Posterior vena cava (tissue), 2 donors: Measurements from ENCODE around the gene SLC26A6. TPM values are rescaled to one million over a fixed set of nuclear protein-coding genes. Genes with fewer than 3 reads are reported as not detected.

Experiments
- DNase-seq: peaks from one replicate; pipeline ENCODE4 v3.0.0-alpha.2; 2020; ENCODE audit warnings: low spot score
- intact Hi-C, 2 donors: fragments of 100-400 bp; cut with DNase I; formaldehyde crosslinking; loops; one replicate each; pipeline versions ENCODE4 v1.14.1 to v1.14.2; 2022 to 2023
- long read RNA-seq, 2 donors: library from polyadenylated mRNA; unstranded; transcript quantifications; one replicate each; pipeline ENCODE4 v2.0.0, GENCODE V29; 2020 to 2021
- total RNA-seq, 2 donors: library from RNA; stranded (reverse); fragmentation: NEBNext Ultra II Directional; extraction: Animal tissue kit (Norgen Biotek cat#: 25700); gene quantifications; one replicate each; pipeline ENCODE4 v1.2.1, GENCODE V29; 2021
- donor health status: DM: yes; HTN: yes; CAD: no.
- donor health status: DM: yes; HTN: yes; CAD: no.

Gene SLC26A6, protein sequence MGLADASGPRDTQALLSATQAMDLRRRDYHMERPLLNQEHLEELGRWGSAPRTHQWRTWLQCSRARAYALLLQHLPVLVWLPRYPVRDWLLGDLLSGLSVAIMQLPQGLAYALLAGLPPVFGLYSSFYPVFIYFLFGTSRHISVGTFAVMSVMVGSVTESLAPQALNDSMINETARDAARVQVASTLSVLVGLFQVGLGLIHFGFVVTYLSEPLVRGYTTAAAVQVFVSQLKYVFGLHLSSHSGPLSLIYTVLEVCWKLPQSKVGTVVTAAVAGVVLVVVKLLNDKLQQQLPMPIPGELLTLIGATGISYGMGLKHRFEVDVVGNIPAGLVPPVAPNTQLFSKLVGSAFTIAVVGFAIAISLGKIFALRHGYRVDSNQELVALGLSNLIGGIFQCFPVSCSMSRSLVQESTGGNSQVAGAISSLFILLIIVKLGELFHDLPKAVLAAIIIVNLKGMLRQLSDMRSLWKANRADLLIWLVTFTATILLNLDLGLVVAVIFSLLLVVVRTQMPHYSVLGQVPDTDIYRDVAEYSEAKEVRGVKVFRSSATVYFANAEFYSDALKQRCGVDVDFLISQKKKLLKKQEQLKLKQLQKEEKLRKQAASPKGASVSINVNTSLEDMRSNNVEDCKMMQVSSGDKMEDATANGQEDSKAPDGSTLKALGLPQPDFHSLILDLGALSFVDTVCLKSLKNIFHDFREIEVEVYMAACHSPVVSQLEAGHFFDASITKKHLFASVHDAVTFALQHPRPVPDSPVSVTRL
- 10 to 100 TPM in 1 of 2 donors, 1 to 10 TPM in 1; 7.0 to 11.7 TPM for total RNA-seq
- long read RNA-seq, donor 1, partial matches to known transcripts = 3 of 8 reads
- long read RNA-seq, donor 1, other reads (novel, unspliced or antisense) = 3 of 8 reads
- long read RNA-seq, donor 2, partial matches to known transcripts = 1 of 12 reads
- long read RNA-seq, donor 2, other reads (novel, unspliced or antisense) = 9 of 12 reads

DNA sequence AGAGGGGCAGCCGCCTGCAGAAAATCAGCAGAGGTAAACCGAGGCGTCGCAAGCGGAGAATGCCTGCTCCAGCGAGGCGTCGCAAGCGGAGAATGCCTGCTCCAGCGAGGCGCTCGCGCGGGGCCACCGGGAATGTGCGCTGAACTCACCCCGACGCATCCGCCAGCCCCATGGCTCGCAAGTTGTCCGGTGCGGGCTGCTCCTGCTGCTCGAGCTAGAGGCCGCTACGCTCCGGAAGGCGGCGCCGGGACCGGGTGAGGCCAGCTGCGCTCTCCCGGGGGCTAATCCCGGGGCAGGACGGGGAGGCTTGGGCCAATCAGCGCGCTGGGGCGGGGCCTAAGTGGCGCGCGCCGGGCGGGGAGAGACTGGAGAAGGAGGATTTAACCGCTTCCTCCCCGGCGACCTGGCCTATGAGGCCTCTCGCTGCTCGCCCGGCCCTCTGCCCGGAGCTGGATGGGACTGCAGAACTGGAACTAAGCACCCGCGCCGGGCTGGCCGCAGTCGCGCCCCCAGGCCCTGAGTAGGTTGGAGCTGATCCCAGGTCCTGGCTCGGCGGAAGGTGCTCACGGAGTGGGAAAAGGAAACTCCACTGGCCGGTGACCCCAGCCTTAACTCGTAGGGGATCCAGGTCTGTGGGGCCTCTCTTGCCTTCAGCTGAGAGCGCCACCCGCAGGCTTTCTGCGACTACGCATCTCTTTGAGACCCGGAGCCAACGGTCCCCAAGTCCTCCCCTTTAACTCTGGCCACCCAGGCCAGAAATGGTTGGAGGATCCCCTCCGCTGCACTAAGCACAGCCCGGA is at the start of gene SLC26A6:
TSS of gene SLC26A6 (minus strand) at position 240 of the 800 bp plus-strand sequence. CDS start at position 172, 68 bp downstream.
- intact Hi-C loops = no loop called here
- DNase-seq = peak; percentile 99

DNA sequence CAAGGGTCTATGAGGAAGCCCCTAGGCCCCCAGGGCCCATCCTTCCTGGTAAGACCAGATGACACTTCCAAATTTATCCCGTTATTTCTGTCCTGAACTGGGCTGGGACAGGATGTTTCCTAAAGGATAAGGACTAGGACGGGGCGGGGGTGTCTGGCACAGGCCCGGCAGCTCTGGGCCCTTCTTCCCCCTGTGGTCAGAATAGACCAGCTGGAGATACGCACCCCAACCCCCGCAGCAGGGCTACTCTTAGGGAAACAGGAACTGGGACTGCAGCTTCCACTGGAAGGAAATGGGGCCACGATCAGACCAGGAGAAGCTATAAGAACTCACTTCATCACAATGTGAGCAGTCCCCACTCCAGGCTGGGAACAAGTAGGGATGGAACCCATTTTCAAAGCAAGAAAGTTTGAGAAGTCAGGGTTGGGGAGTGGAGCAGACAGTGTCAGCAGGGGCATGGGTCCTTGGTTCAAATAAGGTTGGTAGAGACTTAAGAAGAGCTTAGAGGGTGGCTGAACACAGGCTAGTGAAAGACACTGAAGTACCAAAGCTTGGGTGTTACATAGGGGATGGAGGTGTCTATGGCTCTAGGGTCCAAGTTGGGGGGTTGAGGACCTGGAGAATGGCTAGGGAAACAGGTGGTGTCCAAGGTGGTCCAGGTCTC is 49.4 kb upstream of the SLC26A6 start:
- intact Hi-C loops = loop anchor here in 1 of 2 donors (10.0 kb wide), 1 partner anchor 220 kb away; a partner anchor contains a TSS
- peak; percentile 81 for DNase-seq

DNA sequence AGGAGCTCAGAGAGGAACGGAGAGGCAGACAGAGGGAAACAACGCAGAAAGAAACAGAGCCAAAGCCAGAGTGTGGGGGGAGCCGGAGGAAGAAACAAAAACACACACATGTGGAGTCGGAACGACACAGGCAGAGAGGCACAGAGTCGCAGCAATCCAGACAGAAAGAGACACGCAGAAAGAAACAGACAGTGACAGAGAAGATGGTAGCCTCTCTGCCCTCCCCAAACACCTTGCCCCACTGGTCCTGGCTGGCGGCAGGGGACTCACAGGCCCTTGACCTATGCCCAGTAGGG is 48.7 kb upstream of the SLC26A6 start:
- intact Hi-C loops = loop anchor here in 1 of 2 donors (10.0 kb wide), 1 partner anchor 219 kb away; a partner anchor contains a TSS
- DNase-seq = no peak

DNA sequence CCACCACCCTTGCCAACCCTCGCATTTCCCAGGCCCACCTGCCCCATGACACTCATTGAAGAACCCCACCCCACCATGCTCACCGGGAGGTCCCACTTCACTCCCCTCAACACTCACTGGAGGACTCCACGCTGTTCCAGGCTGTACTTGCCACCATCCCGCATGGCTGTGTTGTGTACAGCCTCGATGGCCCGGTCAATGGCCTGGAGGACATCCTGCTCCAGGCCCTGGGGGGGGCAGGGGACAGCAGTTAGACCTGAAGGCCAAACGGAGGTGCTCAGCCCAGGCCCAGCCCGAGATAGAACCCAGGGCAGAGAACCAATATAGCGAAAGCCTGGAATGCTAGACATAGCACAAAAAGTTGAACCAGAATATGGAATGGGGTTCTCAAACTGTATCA is 47.5 kb upstream of the SLC26A6 start:
- intact Hi-C loops = loop anchor here in 1 of 2 donors (10.0 kb wide), 1 partner anchor 218 kb away; a partner anchor contains a TSS

DNA sequence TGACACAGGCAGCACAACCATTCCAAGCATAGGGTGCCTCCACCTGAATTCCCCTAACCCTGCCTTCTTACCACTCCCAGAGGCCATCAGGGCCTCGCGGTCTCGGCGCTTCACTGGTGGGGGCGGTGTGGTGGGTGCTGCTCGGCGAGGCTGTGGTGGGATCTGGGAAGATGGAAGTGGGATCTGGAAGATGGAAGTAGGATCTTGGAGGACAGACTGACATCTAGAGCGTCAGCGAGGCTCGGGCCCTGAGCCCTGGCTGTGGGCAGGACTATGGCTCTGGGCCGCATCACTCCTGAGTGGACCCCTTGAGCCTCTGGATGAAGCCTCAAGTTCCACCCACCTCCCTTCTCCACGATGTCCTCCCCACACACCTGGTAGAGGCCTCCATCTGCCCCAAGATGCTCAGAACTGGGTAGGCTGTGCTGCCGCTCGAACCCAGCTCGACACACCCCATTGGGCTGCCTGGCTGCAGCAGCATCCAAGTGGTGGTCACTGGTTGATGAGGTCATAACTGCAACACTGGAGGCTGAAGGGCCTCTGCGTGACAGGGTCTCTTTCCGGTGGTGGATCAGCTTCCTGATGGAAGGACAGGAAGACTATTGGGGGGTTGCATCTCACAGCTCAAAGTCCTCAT is 46.8 kb upstream of the SLC26A6 start:
- intact Hi-C loops = loop anchor here in 1 of 2 donors (10.0 kb wide), 1 partner anchor 217 kb away; a partner anchor contains a TSS
- peak; percentile 60 for DNase-seq

More for the DNA sequence above, 47.5 kb upstream of the SLC26A6 start:
- DNase-seq = peak; percentile 74

DNA sequence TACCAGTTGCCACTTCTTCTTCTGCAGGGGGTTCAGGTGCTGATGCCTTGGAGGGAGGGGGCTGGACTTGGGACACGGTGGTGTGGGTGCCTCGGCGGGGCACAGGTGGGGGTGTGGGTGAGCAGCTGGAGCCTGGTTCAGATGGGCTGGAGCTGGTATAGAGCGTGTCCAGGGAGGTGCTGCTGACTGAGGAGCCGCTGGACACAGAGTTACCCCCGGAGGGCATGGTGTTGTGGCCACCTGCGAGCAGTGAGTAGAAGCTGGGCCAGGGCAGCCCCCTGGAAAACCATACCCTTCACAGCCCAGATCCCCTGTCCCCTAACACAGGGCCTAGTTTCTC is 46.2 kb upstream of the SLC26A6 start:
- intact Hi-C loops = loop anchor here in 1 of 2 donors (10.0 kb wide), 1 partner anchor 217 kb away; a partner anchor contains a TSS

DNA sequence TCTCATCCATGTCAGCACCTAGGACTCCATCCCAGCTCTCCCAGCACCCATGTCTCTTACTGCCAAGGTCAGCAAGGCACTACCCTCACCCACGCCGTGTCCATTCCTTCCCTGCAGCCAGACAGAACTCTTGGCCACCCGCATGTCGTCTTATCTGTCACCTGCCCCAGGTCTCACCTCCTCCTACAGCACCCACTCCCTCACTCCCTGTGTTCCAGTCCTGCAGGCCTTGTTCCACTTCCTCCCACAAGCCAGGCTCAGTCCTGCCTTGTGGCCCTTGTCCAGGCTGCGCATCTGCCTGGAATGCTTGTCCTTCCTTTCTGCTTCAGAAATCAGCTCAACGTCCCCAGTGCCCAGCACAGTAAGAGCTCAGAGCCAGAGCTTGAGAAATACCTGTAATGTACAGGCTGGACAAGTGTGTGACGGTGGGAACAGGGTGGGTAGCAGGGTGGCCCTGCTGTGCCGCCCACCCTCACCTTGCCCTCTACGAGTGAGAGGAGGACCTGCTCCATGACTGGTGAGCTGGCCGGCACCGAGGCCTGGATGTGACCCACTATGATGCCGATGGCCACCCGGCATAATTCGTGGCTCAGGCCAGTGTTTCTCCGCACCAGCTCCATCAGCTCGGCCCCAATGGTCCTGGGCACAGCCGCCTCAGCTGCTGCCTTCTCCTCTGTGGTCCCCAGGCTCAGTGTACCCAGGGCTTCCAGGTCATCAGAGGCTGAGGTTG is 45.7 kb upstream of the SLC26A6 start:
- DNase-seq = peak; percentile 66
- intact Hi-C loops = loop anchor here in 1 of 2 donors (10.0 kb wide), 1 partner anchor 216 kb away; a partner anchor contains a TSS

More for the DNA sequence above, 46.2 kb upstream of the SLC26A6 start:
- peak; percentile 58 for DNase-seq

DNA sequence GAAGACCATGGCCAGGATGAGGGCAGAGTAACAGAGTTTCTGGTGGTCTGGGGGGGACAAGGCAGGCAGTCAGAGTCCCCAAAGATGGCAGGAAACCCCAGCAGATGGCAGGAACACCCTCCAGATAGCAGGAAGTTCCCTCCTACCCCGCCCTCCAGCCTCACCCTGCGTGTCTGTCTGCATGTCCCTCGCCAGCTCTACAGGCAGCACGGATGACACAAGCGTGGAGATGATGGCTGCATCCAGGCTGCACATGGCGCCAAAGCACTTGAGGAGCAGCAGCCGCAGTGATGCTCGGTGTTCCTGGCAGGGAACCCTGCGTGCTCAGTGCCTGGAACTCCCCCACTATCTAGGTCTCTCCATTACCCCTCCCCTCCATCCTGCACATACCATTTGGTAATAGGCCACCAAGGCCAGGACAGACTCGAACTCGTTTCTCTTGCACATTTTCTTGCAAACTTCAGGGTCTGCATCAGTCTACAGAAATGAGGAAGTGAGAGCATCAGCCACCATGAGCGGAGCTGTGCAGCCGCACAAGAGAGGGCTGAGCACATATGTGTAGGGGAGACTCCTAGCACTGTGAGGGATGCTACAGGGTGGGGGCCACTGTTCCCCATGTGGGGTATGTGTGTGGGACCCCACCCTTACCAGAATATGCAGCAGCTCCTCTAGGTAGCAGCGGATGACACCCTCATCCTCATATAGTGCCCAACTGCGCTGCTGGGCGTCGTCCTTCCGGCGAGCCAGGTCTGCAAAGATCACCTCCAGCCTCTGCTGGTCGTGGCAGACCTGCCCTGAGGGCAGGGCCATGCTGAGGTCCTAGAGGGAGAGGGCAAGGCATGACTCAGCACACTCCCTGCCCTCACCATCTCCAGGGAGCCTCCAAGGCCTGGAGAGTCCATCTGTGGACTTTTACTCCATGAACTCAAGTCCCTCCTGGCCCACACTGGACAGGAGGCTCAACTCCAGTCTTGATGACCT is 44.4 kb upstream of the SLC26A6 start:
- intact Hi-C loops = loop anchor here (10.0 kb wide), 2 partner anchors 215 to 485 kb away; partner anchors contain the start of gene CCDC71 (in 1 of the 2)
- DNase-seq = peak; percentile 55

DNA sequence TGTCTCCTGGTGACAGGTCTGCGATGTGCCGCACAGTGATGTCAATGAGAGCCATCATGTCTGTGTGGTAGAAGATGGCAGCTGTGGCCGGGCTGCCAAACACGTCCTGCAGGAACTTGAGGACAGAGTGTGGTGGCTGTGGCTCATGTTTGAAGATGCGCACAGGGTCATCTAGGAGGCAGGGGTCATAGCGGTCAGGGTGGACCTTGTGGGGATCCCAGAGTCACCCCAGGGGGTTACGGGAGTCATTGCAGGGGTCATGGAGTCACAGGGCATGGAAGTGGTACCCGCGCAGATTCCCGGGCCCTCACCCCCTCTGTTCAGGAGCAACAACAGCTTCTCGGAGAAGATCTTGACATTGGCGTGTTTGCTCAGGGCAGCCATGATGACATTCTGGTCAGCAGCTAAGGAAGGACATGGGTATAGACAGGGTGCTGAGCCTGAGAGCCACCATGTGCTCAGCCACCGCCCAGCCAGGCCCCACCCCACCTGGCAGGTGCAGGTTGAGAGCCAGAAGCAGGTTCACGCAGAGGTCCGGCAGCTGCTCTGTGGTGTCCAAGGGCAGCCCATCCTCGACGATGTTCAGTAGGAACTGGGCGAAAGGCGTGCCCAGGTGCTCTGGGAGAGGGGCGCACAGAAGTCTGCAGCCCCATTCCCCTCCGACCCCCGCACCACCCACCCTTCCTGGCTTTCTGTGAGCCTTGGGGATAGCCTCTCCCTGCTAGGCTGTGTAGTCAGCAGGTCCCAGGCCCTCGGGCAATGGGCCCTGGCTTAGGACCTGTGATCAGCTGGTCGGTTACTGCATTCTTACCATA is 43.5 kb upstream of the SLC26A6 start:
- DNase-seq = peak; percentile 72
- intact Hi-C loops = loop anchor here in 1 of 2 donors (10.0 kb wide), 1 partner anchor 486 kb away; the partner anchor contains the start of gene CCDC71

DNA sequence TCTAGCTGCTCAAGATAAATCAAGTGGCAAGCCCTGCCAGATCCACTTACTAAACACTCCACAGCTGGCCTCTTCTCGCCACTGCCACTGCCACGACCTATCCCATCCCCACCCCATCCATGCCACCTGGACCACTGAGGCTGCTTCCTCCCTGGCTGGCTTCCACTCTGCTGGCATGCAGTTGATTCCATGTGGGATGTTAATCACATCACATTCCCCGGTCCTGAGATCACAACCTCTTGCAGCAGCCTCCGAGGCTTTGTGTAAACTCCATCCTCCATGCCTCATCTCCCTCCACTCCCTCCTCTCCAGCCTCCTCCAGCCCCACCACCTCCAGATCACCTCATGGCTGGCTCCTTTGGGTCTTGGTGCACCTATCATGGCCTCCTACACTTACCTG is 42.8 kb upstream of the SLC26A6 start:
- peak; percentile 53 for DNase-seq
- intact Hi-C loops = loop anchor here in 1 of 2 donors (10.0 kb wide), 1 partner anchor 487 kb away; the partner anchor contains the start of gene CCDC71

DNA sequence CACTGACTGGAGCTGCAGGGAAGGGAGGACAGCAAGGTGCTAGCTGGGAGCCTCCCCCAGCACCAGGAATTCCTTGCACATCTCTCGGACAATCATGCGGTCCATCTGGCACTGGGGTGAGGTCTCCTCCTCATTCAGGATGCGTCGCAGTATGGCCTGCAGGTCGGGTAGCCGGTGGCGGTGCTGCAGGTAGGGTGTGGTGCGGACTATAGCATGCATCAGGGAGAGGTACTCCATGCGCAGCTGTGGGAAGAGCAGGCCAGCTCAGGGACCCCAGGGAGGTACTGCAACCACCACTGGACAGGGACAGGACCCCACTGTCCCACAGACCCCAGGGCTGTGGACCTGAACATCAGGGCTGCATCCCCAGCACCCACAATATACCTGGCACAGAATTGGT is 39.2 kb upstream of the SLC26A6 start:
- no peak for DNase-seq
- intact Hi-C loops = loop anchor here in 1 of 2 donors (10.0 kb wide), 1 partner anchor 490 kb away; the partner anchor contains the start of gene CCDC71

DNA sequence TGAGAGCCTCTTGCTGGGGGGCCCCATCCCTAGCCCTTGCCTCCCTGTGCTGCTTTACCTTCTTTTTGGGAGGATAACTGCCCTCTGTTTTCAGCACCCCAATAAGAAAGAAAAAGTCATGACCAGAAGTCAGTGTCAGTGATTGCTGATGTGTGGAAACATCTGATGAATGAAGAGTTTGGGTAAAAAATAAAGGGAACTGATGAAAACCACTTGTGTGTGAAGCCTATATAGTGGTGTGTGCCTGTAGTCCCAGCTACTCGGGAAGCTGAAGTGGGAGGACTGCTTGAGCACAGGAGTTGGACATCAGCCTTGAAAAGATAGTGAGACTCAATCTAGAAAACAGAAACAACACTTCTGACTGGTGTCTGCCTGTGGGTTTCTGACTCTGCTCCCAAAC is 37.3 kb upstream of the SLC26A6 start:
- intact Hi-C loops = loop anchor here in 1 of 2 donors (10.0 kb wide), 1 partner anchor 492 kb away; the partner anchor contains the start of gene CCDC71
- DNase-seq = no peak

DNA sequence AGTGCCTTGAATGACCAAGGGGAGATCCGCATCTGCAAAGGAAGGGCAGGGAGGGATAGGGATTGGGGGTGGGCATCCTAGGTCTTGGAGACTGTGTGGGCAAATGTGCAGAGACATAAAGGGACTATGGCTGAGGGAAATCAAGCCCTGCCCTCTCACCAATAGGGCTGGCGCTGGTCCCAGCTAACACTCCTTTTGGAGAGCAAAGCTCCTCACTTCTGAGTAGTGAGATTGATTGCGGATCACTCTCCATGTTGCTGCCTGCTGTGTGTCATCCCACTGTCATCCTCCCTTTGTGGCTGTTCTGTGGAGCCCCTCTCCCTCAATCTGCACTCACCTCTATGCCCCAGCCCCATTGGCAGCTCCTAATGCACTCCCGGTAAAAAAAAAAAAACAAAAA is 29.7 kb upstream of the SLC26A6 start:
- no peak for DNase-seq
- intact Hi-C loops = no loop called here

DNA sequence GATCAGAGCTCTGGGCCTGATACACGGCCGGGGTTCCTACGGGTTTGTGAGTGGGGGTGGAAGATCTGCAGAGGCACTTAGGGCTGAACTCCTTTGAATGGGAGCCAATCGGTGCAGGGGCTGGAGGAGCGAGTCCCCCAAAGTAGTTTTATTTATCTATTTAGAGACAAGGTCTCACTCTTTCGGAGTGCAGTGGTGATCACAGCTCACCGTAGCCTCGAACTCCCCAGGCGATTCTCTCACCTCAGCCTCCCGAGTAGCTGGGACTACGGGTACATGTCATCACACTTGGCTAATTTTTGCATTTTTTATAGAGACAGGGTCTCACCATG is 29.0 kb upstream of the SLC26A6 start:
- DNase-seq = no peak
- intact Hi-C loops = no loop called here
